ENCODE results near the gene ZNF367.

- TF ChIP-seq CTCF (IDR thresholded peaks at IDR 0.05) (no peak), POLR2A (IDR thresholded peaks at IDR 0.05) (no peak)
Observed at GRCh38 chr9:96429732-96430131, 11.6 kb upstream of the ZNF367 start.

All from uterus (tissue), 2 donors.